ENCODE measurements around the gene CTNNA3.

CTNNA3 gene

DNA sequence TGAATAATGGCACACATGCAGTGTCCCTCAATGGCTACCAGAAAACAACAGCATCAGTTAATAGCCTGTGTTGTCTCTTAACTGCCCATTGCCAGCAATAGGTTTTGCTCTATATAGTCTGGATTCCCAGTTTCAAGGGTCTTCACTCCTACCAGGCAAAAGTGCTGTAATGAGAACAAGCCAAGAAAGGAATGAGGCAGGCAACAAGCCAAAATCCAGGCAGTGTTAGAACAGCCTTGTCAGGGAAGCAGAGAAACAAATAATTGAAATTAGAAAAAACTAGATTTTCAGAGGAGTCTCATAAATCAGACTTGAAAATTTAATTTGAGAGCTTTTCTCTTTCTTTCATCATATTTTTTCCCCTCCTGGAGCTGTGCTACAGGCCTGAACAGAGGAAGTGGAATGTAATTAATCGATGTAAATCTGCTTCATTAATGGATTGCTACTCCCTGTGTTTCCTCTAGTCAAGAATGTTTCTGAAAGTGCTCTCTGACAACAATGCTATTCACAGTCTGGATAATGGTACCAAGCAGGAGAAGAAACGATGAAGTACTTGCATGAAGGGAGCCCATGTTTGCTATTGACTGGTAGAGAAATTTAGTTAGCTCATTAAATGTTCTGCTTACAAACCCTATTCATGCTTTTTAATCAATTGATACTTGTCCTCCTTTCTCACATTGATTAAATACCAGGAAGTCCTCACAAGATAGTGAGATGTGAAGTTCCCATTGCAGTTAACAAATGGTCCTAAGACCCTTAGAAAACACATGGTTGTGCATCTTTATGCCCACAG is 972.2 kb downstream of the CTNNA3 start:
- H3K4me3 ChIP-seq (replicated peaks in 1 of 2; ENCODE audit: low read depth in 2 of 2, low read length in 2 of 2) = no peak overlapping the region
- DNase-seq (ENCODE audit: low read depth in 2 of 2) = no peak
- TF ChIP-seq, protein P1, sequence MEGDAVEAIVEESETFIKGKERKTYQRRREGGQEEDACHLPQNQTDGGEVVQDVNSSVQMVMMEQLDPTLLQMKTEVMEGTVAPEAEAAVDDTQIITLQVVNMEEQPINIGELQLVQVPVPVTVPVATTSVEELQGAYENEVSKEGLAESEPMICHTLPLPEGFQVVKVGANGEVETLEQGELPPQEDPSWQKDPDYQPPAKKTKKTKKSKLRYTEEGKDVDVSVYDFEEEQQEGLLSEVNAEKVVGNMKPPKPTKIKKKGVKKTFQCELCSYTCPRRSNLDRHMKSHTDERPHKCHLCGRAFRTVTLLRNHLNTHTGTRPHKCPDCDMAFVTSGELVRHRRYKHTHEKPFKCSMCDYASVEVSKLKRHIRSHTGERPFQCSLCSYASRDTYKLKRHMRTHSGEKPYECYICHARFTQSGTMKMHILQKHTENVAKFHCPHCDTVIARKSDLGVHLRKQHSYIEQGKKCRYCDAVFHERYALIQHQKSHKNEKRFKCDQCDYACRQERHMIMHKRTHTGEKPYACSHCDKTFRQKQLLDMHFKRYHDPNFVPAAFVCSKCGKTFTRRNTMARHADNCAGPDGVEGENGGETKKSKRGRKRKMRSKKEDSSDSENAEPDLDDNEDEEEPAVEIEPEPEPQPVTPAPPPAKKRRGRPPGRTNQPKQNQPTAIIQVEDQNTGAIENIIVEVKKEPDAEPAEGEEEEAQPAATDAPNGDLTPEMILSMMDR (IDR thresholded peaks at IDR 0.05; ENCODE audit: low read depth, low read length) = no peak

DNA sequence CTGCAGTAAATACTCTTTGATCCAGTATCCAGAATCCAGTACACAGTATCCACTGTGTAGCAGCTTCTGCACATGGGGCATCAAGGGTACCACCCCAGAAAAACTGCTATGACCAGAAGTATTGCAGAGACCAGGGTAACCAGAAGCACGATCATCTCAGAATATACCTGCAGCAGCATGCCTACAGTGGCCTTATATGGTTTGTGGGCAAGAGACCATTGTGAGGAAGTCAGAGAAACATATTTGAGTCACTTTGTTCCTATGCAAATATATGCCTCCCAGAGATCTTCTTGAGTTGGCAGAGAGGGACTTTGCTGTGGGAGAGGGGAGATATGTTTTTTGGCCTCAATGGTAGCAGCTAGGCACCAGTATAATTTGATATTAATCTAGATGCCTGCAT is 976.5 kb downstream of the CTNNA3 start:
- TF ChIP-seq, protein P1 (IDR thresholded peaks at IDR 0.05; ENCODE audit: low read depth, low read length) = no peak
- no peak for DNase-seq (ENCODE audit: low read depth in 2 of 2)
- H3K4me3 ChIP-seq (replicated peaks in 1 of 2; ENCODE audit: low read depth in 2 of 2, low read length in 2 of 2) = no peak overlapping the region

DNA sequence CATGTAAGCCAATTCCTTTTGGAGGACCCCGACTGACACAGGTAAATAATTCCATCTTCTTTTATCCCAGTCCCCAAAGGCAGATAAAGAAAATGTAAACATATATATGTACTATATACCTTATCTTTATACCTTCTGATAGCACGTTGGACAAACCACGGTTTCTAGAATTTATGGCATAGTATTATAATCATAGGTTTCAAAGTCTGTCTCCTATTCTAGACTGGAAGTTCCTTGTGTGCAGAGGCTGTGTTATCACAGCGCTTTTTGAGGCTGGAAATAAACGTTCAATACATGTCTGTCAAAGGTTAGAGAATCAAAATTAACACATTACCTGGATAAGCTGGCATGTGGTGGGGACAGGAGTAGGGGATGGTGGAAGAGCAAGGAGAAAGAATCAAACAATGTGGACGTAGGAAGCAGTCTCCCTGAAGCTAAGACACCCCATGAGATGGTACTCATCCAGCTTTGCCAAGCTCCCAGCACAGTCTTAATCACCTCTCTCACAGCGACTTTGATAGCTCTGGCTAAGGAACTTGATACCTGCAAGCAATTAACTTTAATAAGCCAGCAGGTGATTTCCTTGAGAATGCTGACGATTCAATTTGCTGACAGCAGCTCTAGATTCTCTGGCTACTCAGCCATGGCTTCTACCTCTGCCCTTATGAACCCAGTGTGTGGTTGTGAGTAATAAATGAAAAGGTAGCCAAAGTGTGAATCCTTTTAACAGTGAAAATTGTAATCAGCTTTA is 978.6 kb downstream of the CTNNA3 start:
- DNase-seq (ENCODE audit: low read depth in 2 of 2) = no peak
- no peak overlapping the region for H3K4me3 ChIP-seq (replicated peaks in 1 of 2; ENCODE audit: low read depth in 2 of 2, low read length in 2 of 2)
- TF ChIP-seq, protein P1 (IDR thresholded peaks at IDR 0.05; ENCODE audit: low read depth, low read length) = no peak

DNA sequence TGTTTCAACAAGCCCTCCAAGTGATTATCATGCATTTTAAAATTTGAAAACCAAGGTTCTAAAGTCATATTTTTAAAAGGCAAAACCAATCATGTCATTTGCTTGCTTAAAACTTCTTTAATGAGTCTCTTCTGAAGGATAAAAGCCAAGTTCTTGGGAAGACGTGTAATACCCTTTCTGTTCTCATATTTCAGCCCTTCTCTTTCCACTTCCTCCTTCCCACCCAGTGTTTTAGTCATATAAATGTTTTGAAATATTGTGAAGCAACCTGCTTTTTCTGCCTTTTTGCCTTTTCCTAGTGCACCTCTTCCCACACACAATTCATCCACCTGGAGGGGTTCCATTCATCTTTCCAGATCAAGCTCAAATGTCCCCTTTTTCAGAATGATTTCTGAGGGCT is 981.3 kb downstream of the CTNNA3 start:
- no peak overlapping the region for H3K4me3 ChIP-seq (replicated peaks in 1 of 2; ENCODE audit: low read depth in 2 of 2, low read length in 2 of 2)
- peak in 1 of 2 donors; percentile 56 for DNase-seq (ENCODE audit: low read depth in 2 of 2)
- TF ChIP-seq, protein P1 (IDR thresholded peaks at IDR 0.05; ENCODE audit: low read depth, low read length) = no peak

DNA sequence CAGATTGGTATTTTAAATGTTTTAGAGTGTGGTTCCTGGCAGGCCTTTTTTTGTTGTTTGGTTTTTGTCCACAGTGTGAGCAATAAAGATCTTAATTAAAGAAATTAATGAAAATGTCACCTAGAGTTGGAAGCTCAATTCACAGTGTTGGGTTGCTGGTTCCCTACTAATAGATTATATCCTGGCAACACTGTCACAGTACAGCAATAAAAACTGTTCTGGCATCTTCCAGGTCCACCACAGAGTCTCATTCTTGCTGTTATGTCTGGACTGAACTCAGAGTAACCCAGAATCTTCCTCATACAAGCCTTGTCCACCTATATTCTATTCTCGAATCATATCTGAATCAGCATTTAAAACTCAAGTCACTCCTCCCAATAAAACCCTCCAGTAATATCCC is 982.6 kb downstream of the CTNNA3 start:
- TF ChIP-seq, protein P1 (IDR thresholded peaks at IDR 0.05; ENCODE audit: low read depth, low read length) = no peak
- no peak overlapping the region for H3K4me3 ChIP-seq (replicated peaks in 1 of 2; ENCODE audit: low read depth in 2 of 2, low read length in 2 of 2)
- no peak for DNase-seq (ENCODE audit: low read depth in 2 of 2)

DNA sequence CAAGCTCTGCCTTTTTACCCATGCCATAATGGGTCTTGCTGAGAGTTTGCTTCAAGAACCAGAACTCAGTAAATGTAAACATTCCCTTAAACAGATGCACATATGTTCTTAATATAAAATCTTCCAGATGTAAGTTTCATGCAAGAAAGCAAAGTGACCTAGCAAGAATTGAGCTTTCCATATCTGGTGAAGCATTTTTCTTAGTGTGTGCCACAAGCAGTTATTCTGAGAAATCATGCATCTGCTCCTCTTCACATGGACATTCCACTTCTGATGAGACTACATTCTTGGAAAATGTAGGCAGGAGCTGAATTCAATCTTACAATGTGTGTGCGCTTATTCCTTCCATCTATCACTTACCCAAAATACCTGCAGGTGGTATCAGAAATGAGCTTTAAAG is 997.9 kb downstream of the CTNNA3 start:
- TF ChIP-seq, protein P1 (IDR thresholded peaks at IDR 0.05; ENCODE audit: low read depth, low read length) = no peak
- H3K4me3 ChIP-seq (replicated peaks in 1 of 2; ENCODE audit: low read depth in 2 of 2, low read length in 2 of 2) = no peak overlapping the region
- no peak for DNase-seq (ENCODE audit: low read depth in 2 of 2)
